NOMO-1 treated with dmso at 0.1 percent for 144 hours (cell line): ENCODE results near the gene GLCE.
"Not testable (repeated sequence)": the region's sequence is repeated elsewhere in the genome, so short reads cannot be mapped to it uniquely, and the experiment has no call there.

Experiments used
- DNase-seq: peaks from one replicate; lab custom pipeline; 2025; ENCODE audit not compliant: unreplicated experiment; lab: John Stamatoyannopoulos, UW

The GLCE gene

GRCh38 chr15:69158843-69159240 lies 1.6 kb upstream of the GLCE start:
- no peak for DNase-seq

- no peak for DNase-seq
These were observed 662 bp upstream of the GLCE start for GRCh38 chr15:69159805-69160140.

- no peak for DNase-seq
These were observed 843 bp downstream of the GLCE start for GRCh38 chr15:69161079-69161877.

DNA sequence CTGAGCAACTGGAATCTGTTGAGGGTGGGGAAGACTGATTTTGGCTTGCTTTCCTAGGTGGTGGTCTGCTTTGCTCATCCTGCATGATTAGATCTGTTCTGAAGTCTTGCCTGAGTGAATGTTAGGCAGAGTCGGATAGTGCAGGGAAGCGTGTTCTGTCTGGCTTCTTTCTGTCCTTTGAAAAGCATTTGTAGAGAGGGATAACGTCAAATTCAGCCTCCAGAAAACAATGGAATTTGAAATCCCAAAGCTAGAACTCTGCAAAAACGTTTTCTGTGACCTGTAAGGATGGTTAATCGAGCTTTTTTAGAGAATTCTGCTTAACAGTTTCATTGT lies 1.4 kb downstream of the GLCE start:
- DNase-seq: no peak

DNA sequence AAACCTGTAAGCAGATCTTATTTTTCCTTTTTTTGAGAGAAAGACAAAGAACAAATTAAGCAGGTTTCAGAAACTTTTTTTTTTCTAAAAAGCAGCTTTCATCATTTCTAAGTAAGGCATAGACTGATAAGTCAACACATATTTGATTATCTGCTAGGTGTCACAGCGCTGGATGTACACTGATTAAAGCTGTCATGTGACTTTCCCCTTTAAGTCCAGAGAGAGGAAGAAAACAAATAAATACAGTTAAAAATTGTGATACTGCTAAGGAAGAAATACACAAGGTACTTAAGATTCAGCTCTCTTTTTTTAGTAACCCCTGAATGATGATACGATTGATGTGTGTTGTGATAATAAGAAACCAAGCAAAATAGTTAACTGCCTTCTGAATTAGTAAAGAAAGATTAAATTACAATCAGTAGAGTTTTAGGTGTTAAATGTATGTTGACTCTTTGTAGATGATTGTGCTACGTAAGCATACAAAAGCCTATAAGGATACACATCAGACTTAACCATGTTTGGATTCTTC lies 2.8 kb downstream of the GLCE start:
- DNase-seq: no peak

DNA sequence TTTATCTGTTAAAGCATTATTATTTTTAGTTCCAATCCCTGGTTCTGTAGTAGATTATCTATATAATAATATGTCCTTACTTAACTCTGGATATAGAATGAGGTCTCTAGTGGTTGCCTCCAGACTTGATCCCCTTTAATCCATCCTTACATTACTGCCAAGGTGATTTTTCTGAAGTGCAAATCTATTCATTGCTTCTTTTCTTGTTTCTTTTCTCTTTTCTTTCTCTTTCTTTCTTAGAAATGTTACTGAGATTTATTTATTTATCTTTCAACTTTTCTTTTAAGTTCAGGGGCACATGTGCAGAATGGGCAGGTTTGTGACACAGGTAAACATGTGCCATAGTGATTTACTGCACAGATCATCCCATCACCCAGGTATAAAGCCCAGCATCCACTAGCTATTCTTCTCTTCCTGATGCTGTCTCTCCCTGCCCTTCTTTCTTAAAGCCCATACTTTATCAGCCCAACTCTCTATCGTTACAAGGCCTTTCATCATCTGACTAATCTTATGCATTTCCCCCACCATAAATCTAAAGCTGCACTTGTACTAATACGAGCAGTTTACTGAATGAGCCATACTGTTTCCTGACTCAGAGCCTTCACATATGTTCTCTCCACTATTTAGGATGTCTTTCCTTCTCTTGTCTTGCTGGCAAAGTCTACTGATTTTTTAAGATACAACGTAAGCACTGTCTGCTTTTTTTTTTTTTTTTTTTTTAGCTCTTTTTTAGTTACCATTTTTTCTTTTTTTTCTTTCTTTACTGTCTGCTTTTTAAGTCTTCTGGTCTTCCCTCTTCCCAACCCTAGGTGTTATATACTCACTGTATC lies 4.6 kb downstream of the GLCE start:
- no peak for DNase-seq

- no peak for DNase-seq
These were observed 5.2 kb downstream of the GLCE start for GRCh38 chr15:69165637-69166025.

DNA sequence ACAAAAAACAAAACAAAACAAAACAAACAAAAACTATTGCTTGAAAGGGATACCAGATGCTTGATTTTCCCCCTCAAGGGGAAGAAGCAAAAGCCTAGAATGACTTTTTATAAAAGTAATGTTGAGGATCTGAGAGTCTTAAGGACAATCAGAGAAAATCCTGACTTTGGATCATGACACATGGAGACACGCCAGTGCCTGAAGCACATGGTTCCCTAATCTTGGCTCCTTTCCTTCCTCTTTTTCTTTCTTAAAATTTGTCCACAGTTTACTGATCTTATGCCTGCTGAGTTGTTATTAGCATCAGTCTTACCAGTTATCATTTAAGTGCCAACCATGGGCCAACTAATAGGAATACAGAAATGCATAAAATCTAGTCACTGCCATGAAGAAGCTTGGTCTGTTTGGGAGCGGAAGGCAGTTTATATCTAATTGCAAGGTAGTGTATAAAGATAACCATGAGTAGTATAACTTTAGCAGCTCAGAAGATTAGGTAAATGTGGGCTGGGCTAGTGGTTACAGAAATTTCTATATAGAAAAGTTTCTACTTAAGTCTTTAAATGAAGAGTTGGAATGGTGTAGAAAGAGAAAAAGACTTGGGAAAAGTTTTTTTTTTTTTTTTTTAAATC lies 6.9 kb downstream of the GLCE start:
- DNase-seq: no peak

DNA sequence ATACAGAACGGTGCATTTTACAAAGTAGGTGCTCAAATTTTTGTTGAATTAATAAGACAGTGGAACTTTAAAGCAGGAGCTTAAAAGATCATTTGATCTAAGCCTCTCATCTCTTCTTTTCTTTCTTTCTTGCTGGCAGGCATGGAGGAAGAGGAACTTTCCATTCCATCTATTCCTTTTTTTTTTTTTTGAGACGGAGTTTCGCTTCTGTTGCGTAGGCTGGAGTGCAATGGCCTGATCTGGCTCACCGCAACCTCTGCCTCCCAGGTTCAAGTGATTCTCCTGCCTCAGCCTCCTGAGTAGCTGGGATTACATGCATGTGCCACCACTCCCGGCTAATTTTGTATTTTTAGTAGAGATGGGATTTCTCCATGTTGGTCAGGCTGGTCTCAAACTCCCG lies 7.9 kb downstream of the GLCE start:
- DNase-seq: not testable (repeated sequence)

DNA sequence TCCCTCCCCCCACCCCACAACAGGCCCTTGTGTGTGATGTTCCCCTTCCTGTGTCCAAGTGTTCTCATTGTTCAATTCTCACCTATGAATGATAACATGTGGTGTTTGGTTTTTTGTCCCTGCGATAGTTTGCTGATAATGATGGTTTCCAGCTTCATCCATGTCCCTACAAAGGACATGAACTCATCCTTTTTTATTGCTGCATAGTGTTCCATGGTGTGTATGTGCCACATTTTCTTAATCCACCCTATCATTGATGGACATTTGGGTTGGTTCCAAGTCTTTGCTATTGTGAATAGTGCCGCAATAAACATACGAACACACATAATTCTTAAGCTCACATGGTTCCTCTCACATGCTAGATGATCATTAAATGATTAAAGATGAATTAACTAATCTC lies 9.1 kb downstream of the GLCE start:
- not testable (repeated sequence) for DNase-seq

GRCh38 chr15:69170597-69170996 lies 10.2 kb downstream of the GLCE start:
- no peak for DNase-seq

DNA sequence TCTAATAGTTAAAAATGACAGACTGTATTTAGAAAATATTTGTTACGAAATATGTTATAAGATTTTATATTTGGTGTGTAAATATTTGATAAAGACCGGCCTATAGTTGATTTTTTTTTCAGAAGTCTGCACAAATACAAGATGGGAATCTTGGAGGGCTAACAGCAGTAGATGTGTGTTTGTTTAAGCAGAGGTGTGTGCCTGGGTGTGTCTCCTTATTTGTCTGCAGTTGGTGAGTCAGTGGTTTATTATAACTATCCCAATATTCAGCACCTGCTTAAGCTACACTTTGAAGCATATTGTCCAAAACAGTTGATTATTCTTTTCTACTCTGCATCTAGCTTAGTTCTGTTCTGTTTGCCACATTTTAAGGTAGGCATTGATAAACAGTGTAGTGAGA lies 12.4 kb downstream of the GLCE start:
- DNase-seq: no peak

- DNase-seq: no peak
These were observed 15.1 kb downstream of the GLCE start for GRCh38 chr15:69175536-69175935.

- DNase-seq: no peak
These were observed 21.0 kb downstream of the GLCE start for GRCh38 chr15:69181424-69181823.

DNA sequence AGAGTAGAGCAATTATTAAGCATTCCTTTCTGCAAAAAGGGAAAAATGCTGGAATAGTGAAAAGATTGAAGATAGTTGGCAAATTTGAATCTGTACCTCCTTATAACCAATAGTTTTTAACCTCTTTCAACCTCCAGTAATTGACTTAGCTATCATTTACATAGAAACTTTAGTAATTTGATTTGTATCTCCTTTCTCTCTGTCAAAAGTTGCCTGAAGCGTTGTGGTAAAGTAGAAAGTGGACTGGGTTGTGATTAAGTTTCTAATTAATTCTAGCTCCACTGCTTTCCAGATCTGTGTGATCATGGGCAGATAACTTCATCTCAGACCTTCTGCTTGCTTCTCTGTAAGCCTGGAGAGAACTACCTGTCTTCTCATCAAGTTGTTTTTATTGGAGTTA lies 24.8 kb downstream of the GLCE start:
- DNase-seq: no peak

DNA sequence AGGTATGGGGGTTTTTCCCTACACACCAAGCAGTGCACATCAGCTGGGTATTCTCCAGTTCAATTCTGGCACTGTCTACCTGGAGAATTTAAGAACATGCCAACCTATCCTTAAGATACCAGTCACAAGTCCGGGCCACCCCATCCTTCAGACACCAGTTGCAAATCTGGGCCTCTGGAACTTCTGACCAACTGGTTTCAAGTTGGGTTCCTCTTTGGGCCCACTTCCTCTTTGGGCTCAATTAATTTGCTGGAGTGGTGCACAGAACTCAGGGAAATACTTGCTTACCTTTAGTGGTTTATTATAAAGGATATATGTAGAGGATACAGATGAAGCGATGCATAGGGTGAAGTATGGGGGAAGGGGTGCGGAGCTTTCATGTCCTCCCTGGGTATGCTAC lies 25.3 kb downstream of the GLCE start:
- no peak for DNase-seq

DNA sequence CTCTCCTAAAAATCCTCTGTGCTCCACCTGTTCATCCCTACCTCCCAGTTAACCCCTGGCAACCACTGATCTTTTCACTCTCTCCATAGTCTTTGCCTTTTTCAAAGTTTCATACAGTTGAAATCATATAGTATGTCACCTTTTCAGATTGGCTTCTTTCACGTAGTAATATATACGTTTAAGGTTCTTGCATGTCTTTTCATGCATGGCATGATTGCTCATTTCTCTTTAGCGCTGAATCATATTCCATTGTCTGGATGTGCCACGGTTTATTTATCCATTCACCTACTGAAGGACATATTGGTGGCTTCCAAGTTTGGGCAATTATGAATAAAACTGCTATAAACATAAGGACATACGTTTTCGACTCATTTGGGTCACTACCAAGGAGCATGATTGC lies 28.7 kb downstream of the GLCE start:
- DNase-seq: no peak

- no peak for DNase-seq
These were observed 29.7 kb downstream of the GLCE start for GRCh38 chr15:69190091-69190490.

DNA sequence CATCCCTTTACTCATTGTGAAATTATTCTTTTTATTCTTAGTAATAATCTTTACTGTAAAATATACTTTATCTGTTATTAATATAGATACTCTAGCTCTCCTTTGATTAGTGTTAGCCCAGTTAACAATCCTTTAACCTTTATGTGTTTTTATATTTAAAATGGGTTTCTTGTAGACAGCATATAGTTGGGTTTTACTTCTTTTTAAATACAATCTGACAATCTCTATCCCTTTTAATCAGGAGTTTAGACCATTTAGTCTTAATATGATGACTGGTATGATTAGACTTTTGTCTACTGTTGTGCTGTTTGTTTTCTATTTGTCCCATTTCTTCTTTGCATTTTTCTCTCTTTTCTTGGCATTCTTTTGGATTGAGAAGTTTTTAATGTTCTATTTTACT lies 30.1 kb downstream of the GLCE start:
- DNase-seq: no peak

- no peak for DNase-seq
These were observed 33.8 kb downstream of the GLCE start for GRCh38 chr15:69194025-69194827.

GRCh38 chr15:69194854-69195253 lies 34.4 kb downstream of the GLCE start:
- no peak for DNase-seq
